C4-2B (cell line): ENCODE data around the gene SH3RF3.

Source experiments
- CTCF ChIP-seq: fragments of 450-650 bp; conservative IDR thresholded peaks from 2 replicates; pipeline ENCODE4 v1.5.1; 2017; ENCODE audit warnings: mild to moderate bottlenecking
- ZFX ChIP-seq: fragments of 450-650 bp; IDR thresholded peaks from 2 replicates; pipeline ENCODE4 v1.6.1; 2017

- TF ChIP-seq CTCF = no peak
- no peak for TF ChIP-seq ZFX
Observed at GRCh38 chr2:109349503-109350465, 220.8 kb downstream of the SH3RF3 start.
